ENCODE data around the gene HOMER2.

GRCh38 chr15:82979726-82980125 lies 27.2 kb upstream of the HOMER2 start:
- TF ChIP-seq, protein P1, sequence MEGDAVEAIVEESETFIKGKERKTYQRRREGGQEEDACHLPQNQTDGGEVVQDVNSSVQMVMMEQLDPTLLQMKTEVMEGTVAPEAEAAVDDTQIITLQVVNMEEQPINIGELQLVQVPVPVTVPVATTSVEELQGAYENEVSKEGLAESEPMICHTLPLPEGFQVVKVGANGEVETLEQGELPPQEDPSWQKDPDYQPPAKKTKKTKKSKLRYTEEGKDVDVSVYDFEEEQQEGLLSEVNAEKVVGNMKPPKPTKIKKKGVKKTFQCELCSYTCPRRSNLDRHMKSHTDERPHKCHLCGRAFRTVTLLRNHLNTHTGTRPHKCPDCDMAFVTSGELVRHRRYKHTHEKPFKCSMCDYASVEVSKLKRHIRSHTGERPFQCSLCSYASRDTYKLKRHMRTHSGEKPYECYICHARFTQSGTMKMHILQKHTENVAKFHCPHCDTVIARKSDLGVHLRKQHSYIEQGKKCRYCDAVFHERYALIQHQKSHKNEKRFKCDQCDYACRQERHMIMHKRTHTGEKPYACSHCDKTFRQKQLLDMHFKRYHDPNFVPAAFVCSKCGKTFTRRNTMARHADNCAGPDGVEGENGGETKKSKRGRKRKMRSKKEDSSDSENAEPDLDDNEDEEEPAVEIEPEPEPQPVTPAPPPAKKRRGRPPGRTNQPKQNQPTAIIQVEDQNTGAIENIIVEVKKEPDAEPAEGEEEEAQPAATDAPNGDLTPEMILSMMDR (IDR thresholded peaks at IDR 0.05; ENCODE audit: borderline replicate concordance, extremely low read depth, low read length, poor library complexity, severe bottlenecking): no peak
- no peak for TF ChIP-seq EZH2 (IDR thresholded peaks at IDR 0.05; ENCODE audit: borderline replicate concordance, low read depth, low read length, severe bottlenecking)

Data from DND-41 (cell line).